Endodermal cell (in vitro differentiated cells): ENCODE data around the gene COIL. TPM values are rescaled to one million over a fixed set of nuclear protein-coding genes. Genes with fewer than 3 reads are reported as not detected.
"Not testable (repeated sequence)": the region's sequence is repeated elsewhere in the genome, so short reads cannot be mapped to it uniquely, and the experiment has no call there.

ENCODE experiments used
- DNase-seq: peaks from one replicate; pipeline ENCODE4 v3.0.0-alpha.2; 2017
- H3K27ac ChIP-seq: 2 replicates; pipeline ENCODE4 v1.5.1; 2013; ENCODE audit warnings: mild to moderate bottlenecking, low read depth, low read length, moderate library complexity
- H3K27me3 ChIP-seq: 2 replicates; pipeline ENCODE4 v1.6.1; 2013; ENCODE audit warnings: mild to moderate bottlenecking, low read length, moderate library complexity; ENCODE audit not compliant: insufficient read depth, control insufficient read depth, poor library complexity, severe bottlenecking
- H3K36me3 ChIP-seq: 2 replicates; pipeline ENCODE4 v1.7.0; 2013; ENCODE audit warnings: mild to moderate bottlenecking, low read length, moderate library complexity; ENCODE audit not compliant: control insufficient read depth, insufficient read depth
- H3K4me1 ChIP-seq: one replicate; pipeline ENCODE4 v1.7.0; 2013; ENCODE audit warnings: low read length; ENCODE audit not compliant: control insufficient read depth, insufficient read depth
- H3K4me3 ChIP-seq: 2 replicates; pipeline ENCODE4 v1.5.1; 2013; ENCODE audit warnings: mild to moderate bottlenecking, low read length, moderate library complexity
- H3K9ac ChIP-seq: 2 replicates; pipeline ENCODE4 v1.6.1; 2013; ENCODE audit warnings: mild to moderate bottlenecking, low read length, moderate library complexity; ENCODE audit not compliant: poor library complexity, severe bottlenecking; ENCODE audit errors: extremely low read depth
- H3K9me3 ChIP-seq: 2 replicates; pipeline ENCODE4 v1.6.1; 2013; ENCODE audit warnings: mild to moderate bottlenecking, low read length, moderate library complexity; ENCODE audit not compliant: control insufficient read depth
- H3K27ac Mint-ChIP-seq: 2 replicates; pipeline ENCODE4 v1.8.0; 2020; ENCODE audit warnings: mixed read lengths
- H3K27me3 Mint-ChIP-seq: 2 replicates; pipeline ENCODE4 v1.8.0; 2021; ENCODE audit warnings: mild to moderate bottlenecking, mixed read lengths; ENCODE audit not compliant: insufficient read depth
- H3K36me3 Mint-ChIP-seq: 2 replicates; pipeline ENCODE4 v1.8.0; 2020; ENCODE audit warnings: low read depth, mixed read lengths
- H3K4me1 Mint-ChIP-seq: 2 replicates; pipeline ENCODE4 v1.8.0; 2020; ENCODE audit warnings: mixed read lengths
- H3K4me3 Mint-ChIP-seq: 2 replicates; pipeline ENCODE4 v1.8.0; 2020; ENCODE audit warnings: mild to moderate bottlenecking, moderate library complexity, mixed read lengths
- H3K9me3 Mint-ChIP-seq: 2 replicates; pipeline ENCODE4 v1.8.0; 2020; ENCODE audit warnings: mild to moderate bottlenecking, mixed read lengths
- WGBS, 2 experiments: methylation state at CpG; one replicate each; pipeline versions ENCODE4 v1.1.5 to v1.1.7; 2013; ENCODE audit warnings: missing lambda C conversion rate in 2 of 2, mixed read lengths in 1 of 2; ENCODE audit not compliant: insufficient coverage in 1 of 2, insufficient read length in 1 of 2; 5-methylcytosine and 5-hydroxymethylcytosine counted together
- total RNA-seq, 2 donors: library from RNA; stranded (reverse); fragmentation: NEBNext Ultra II Directional in 1 of 2; extraction: Animal tissue kit (Norgen Biotek cat#: 25700) in 1 of 2; gene quantifications; 2 replicates in 1 of 2; 3 replicates in 1 of 2; pipeline ENCODE4 v1.2.1, GENCODE V29; 2021
- TF ChIP-seq, protein P1 (sequence below): fragments of 200-600 bp; sonication (generic); conservative IDR thresholded peaks from 2 replicates; pipeline ENCODE4 v1.5.0; 2021; ENCODE audit warnings: antibody characterized with exemption, mild to moderate bottlenecking

The COIL gene
- total RNA-seq, 2 donors from 2014 or later = 18.2 to 19.2 TPM

DNA sequence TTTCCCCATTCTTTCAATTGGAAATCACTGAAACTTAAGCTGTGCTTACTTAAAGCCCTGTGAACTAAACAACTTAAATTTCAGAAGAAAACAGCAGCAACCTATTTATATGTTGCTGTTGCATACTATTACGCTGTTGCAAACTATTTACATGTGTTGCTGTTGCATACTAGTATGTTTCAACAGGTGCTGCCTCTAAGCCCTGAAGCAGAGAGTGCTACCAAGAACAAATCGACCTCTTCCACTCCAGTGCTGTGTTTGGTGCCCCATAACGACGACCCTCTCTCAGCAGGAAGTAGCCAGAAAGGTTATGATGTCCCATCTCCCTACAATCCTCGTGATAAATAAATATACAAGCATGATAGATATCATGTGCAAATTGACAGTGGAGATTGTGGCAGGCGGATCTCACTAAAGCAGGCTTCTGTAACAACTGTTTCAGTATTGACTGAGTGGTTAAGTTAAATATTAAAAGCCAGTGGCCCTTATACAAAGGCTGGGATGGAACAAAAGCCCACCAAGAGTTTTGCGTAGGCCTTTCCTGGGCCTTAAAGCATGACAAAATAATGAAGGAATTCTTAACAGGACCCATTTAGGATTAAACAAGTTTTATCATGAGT is 11.4 kb upstream of the COIL start:
- Histone ChIP-seq H3K36me3 (no peaks in the 10 kb centered on the region), H3K9ac (no peak overlapping the region), H3K27me3 (no peaks in the 10 kb centered on the region), H3K9me3 (peaks cover 34% of the 10 kb centered on the region), H3K4me3 (no peak overlapping the region), H3K4me1 (no peaks in the 10 kb centered on the region), H3K27ac (no peak overlapping the region)
- TF ChIP-seq, protein P1, sequence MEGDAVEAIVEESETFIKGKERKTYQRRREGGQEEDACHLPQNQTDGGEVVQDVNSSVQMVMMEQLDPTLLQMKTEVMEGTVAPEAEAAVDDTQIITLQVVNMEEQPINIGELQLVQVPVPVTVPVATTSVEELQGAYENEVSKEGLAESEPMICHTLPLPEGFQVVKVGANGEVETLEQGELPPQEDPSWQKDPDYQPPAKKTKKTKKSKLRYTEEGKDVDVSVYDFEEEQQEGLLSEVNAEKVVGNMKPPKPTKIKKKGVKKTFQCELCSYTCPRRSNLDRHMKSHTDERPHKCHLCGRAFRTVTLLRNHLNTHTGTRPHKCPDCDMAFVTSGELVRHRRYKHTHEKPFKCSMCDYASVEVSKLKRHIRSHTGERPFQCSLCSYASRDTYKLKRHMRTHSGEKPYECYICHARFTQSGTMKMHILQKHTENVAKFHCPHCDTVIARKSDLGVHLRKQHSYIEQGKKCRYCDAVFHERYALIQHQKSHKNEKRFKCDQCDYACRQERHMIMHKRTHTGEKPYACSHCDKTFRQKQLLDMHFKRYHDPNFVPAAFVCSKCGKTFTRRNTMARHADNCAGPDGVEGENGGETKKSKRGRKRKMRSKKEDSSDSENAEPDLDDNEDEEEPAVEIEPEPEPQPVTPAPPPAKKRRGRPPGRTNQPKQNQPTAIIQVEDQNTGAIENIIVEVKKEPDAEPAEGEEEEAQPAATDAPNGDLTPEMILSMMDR = no peak
- Mint-ChIP-seq H3K27ac (no peak overlapping the region), H3K4me3 (no peak overlapping the region), H3K4me1 (peaks cover 8% of the 10 kb centered on the region), H3K36me3 (no peaks in the 10 kb centered on the region), H3K27me3 (peaks cover 3% of the 10 kb centered on the region), H3K9me3 (peaks cover 30% of the 10 kb centered on the region)
- DNase-seq = no peak
- 88 to 97% methylated on average over 5 to 7 of the region's 7 CpGs for WGBS, 2 experiments

DNA sequence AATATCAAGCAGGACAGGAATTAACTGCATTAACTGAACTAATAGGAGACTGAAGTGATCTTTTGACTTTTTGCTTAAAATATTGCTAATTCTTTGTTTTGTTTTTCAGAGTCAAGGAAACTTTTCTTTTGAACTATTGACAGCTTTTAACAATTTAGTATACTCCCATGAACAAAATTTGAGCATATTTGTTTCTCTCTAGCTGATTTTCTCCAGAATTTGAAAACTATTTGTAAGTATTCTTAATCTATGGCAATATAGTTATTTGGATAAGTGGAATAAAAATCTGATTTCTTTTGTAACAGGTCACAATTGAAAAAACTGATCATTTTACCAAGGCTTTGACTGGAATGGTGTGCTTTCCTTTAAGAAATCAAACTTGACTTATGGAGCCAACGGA is 10.1 kb upstream of the COIL start:
- WGBS, 2 experiments = 89 to 100% methylated on average over 1 of the region's 1 CpG
- DNase-seq = no peak
- Histone ChIP-seq H3K4me1 (no peaks in the 10 kb centered on the region), H3K9me3 (peaks cover 34% of the 10 kb centered on the region), H3K27me3 (no peaks in the 10 kb centered on the region), H3K9ac (no peak overlapping the region), H3K27ac (no peak overlapping the region), H3K4me3 (no peak overlapping the region), H3K36me3 (no peaks in the 10 kb centered on the region)
- Mint-ChIP-seq H3K9me3 (peaks cover 30% of the 10 kb centered on the region), H3K4me1 (peaks cover 5% of the 10 kb centered on the region), H3K27ac (no peak overlapping the region), H3K4me3 (no peak overlapping the region), H3K27me3 (no peaks in the 10 kb centered on the region), H3K36me3 (no peaks in the 10 kb centered on the region)
- TF ChIP-seq, protein P1 = no peak

DNA sequence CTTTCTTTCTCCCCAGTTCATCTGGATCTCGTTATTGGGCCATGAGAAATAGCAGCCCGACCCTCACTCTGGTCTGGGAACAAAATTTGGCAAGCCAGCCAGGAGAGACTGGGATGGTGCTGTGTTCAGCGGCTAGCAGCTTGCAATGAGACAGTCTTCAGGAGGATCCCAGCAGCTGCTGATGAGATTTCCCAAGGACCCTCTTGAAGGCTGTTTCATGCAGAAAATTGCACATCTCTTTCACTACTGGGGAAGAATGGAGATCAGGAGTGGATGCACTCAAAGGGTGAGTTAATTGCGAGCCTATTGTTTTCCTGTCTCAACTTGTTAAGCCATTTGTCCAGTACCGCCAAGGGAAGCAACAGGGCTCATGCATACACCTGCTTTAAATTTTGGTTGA is 5.5 kb upstream of the COIL start:
- peaks cover 12% of the 10 kb centered on the region for H3K9me3 Mint-ChIP-seq
- Histone ChIP-seq H3K27me3 (no peaks in the 10 kb centered on the region), H3K4me1 (no peaks in the 10 kb centered on the region), H3K27ac (no peak overlapping the region), H3K9me3 (peaks cover 8% of the 10 kb centered on the region), H3K9ac (no peak overlapping the region), H3K36me3 (no peaks in the 10 kb centered on the region), H3K4me3 (no peak overlapping the region)
- TF ChIP-seq, protein P1 = no peak
- H3K4me1 Mint-ChIP-seq = no peaks in the 10 kb centered on the region
- H3K27me3 Mint-ChIP-seq = no peaks in the 10 kb centered on the region
- DNase-seq = no peak
- no peak overlapping the region for H3K4me3 Mint-ChIP-seq
- H3K27ac Mint-ChIP-seq = no peak overlapping the region
- no peaks in the 10 kb centered on the region for H3K36me3 Mint-ChIP-seq
- WGBS, 2 experiments = 86 to 88% methylated on average over 4 to 5 of the region's 5 CpGs

DNA sequence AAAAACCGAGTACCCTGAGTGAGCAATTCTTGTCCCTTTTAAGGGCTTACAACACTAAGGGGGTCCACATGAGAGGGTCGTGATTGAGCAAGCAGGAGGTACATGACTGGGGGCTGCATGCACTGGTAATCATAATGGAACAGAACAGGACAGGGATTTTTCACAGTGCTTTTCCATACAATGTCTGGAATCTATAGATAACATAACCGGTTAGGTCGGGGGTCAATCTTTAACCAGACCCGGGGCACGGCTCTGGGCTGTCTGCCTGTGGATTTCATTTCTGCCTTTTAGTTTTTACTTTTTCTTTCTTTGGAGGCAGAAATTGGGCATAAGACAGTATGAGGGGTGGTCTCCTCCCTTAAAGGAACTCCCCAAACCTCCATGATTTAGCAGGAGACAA is 4.8 kb upstream of the COIL start:
- not testable (repeated sequence) for H3K4me3 ChIP-seq, DNase-seq, H3K36me3 Mint-ChIP-seq, H3K27me3 Mint-ChIP-seq, H3K9me3 Mint-ChIP-seq, H3K9me3 ChIP-seq, H3K4me1 ChIP-seq, H3K27ac Mint-ChIP-seq, H3K27ac ChIP-seq, H3K9ac ChIP-seq, H3K36me3 ChIP-seq, H3K27me3 ChIP-seq, H3K4me1 Mint-ChIP-seq, H3K4me3 Mint-ChIP-seq
- 91 to 96% methylated on average over 6 of the region's 6 CpGs for WGBS, 2 experiments

DNA sequence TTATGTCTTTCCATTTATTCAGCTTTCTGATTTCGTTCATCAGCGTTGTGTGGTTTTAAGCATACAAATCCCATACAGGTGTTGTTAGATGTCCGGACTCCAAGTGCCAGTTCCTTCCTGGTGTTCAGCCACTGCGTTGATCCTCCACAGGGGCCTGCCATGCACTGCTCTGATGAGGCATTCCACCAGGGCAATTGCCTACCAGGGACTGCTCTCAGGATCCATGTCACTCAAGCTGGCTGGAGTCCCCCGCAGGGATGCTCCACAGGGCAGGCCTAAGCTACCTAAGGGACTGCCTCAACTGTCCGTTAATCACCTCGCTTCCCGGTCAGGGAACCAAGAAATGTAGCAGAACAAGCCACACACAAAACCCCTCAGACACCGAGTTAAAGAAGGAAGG is 4.4 kb upstream of the COIL start:
- H3K27ac Mint-ChIP-seq, H3K9ac ChIP-seq, H3K27me3 ChIP-seq, H3K4me3 Mint-ChIP-seq, H3K27me3 Mint-ChIP-seq, H3K4me1 Mint-ChIP-seq, H3K36me3 Mint-ChIP-seq, H3K9me3 ChIP-seq, H3K4me1 ChIP-seq, H3K4me3 ChIP-seq, H3K9me3 Mint-ChIP-seq, H3K36me3 ChIP-seq, H3K27ac ChIP-seq: not testable (repeated sequence)
- 95 to 100% methylated on average over 5 to 9 of the region's 9 CpGs for WGBS, 2 experiments
- peak; percentile 2 for DNase-seq
